T-helper 1 cell treated with Interleukin-12 subunit alpha and Interleukin-12 subunit beta and Interleukin-4 antibody, amounts not matched to agents 30 ng/mL and 1 ng/mL, for 36 hours (primary cell): Measurements from ENCODE around the gene CYP8B1. TPM values are rescaled to one million over a fixed set of nuclear protein-coding genes. Genes with fewer than 3 reads are reported as not detected.

Source experiments
- intact Hi-C: fragments of 100-400 bp; cut with micrococcal nuclease; formaldehyde crosslinking; loops from one replicate; pipeline ENCODE4 v1.15.1; 2024
- total RNA-seq: library from RNA; stranded (reverse); gene quantifications from 2 replicates; pipeline ENCODE4 v1.2.3, GENCODE V29; 2022

CYP8B1 gene
- total RNA-seq, 1 donor from 2014 or later, result not detected

GRCh38 chr3:42886294-42886822 lies 10.7 kb upstream of the CYP8B1 start:
- intact Hi-C loops, result loop anchor here (10.0 kb wide), 1 partner anchor 332 kb away; no protein-coding TSS in a partner anchor

GRCh38 chr3:42884324-42884723 lies 8.6 kb upstream of the CYP8B1 start:
- intact Hi-C loops, result loop anchor here (5.0 to 10.0 kb wide), 2 partner anchors 330 to 738 kb away; partner anchors contain the start of gene ANO10

- intact Hi-C loops, result loop anchor here (5.0 to 10.0 kb wide), 2 partner anchors 329 to 739 kb away; partner anchors contain the start of gene ANO10
Observed at GRCh38 chr3:42883251-42883930, 7.7 kb upstream of the CYP8B1 start.

- intact Hi-C loops, result loop anchor here (1.0 to 10.0 kb wide), 12 partner anchors 42 to 809 kb away; partner anchors contain the start of genes ABHD5, ANO10, CCDC13 and HIGD1A
Observed at GRCh38 chr3:42880601-42881451, 5.1 kb upstream of the CYP8B1 start.

GRCh38 chr3:42880183-42880582 lies 4.5 kb upstream of the CYP8B1 start:
- intact Hi-C loops, result loop anchor here (2.0 to 10.0 kb wide), 6 partner anchors 41 to 742 kb away; partner anchors contain the start of genes ANO10, CCDC13, POMGNT2 and VIPR1

GRCh38 chr3:42877881-42878280 lies 2.2 kb upstream of the CYP8B1 start:
- intact Hi-C loops, result no loop called here

- intact Hi-C loops, result no loop called here
Observed at GRCh38 chr3:42876940-42877720, 1.5 kb upstream of the CYP8B1 start.

GRCh38 chr3:42876401-42876800 lies 722 bp upstream of the CYP8B1 start:
- intact Hi-C loops, result no loop called here

- intact Hi-C loops, result no loop called here
Observed at GRCh38 chr3:42874749-42875148, 930 bp downstream of the CYP8B1 start.

GRCh38 chr3:42873221-42873982 lies 2.3 kb downstream of the CYP8B1 start:
- intact Hi-C loops, result no loop called here

GRCh38 chr3:42872718-42873117 lies 3.0 kb downstream of the CYP8B1 start:
- intact Hi-C loops, result no loop called here

- intact Hi-C loops, result no loop called here
Observed at GRCh38 chr3:42871592-42872196, 4.0 kb downstream of the CYP8B1 start.

- intact Hi-C loops, result no loop called here
Observed at GRCh38 chr3:42868841-42869240, 6.8 kb downstream of the CYP8B1 start.

- intact Hi-C loops, result no loop called here
Observed at GRCh38 chr3:42867138-42867537, 8.5 kb downstream of the CYP8B1 start.

- intact Hi-C loops, result no loop called here
Observed at GRCh38 chr3:42865256-42865655, 10.4 kb downstream of the CYP8B1 start.

- intact Hi-C loops, result no loop called here
Observed at GRCh38 chr3:42864321-42864950, 11.2 kb downstream of the CYP8B1 start.

GRCh38 chr3:42856544-42856943 lies 19.1 kb downstream of the CYP8B1 start:
- intact Hi-C loops, result no loop called here

- intact Hi-C loops, result no loop called here
Observed at GRCh38 chr3:42855547-42856380, 19.9 kb downstream of the CYP8B1 start.

GRCh38 chr3:42855219-42855546 lies 20.5 kb downstream of the CYP8B1 start:
- intact Hi-C loops, result no loop called here
